NCI-H748 treated with DMSO at 0.1 percent for 48 hours (cell line): ENCODE measurements around the gene VPS16.
"Not testable (repeated sequence)": the region's sequence is repeated elsewhere in the genome, so short reads cannot be mapped to it uniquely, and the experiment has no call there.

Experiments
- DNase-seq: peaks from one replicate; lab custom pipeline; 2025; lab: John Stamatoyannopoulos, UW

The VPS16 gene

GRCh38 chr20:2871661-2872458 lies 31.3 kb downstream of the VPS16 start:
- no peak for DNase-seq

GRCh38 chr20:2872459-2873009 lies 32.0 kb downstream of the VPS16 start:
- peak; percentile 71 for DNase-seq

- DNase-seq: peak; percentile 96
Measured at GRCh38 chr20:2873010-2873746, 32.6 kb downstream of the VPS16 start, which contains the start of gene PTPRA. TSS of gene PTPRA (plus strand) at chr20:2873481. CDS start at chr20:2964278, 90,797 bp downstream.

DNA sequence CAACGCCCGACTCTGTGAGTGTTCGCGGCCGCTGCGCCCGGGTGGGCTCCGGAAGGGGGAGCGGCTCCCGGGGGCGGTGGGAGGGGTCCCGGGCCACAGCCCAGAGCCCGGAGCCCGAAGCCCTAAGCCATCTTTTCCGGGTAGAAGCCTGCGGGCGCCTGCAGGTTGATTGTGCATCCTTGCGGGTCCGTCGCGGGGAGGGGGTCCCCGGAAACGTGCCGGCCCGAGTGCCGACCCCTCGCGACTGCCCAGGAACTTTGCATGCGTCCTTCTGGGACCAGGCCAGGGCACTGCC lies 33.1 kb downstream of the VPS16 start:
- DNase-seq: no peak

DNA sequence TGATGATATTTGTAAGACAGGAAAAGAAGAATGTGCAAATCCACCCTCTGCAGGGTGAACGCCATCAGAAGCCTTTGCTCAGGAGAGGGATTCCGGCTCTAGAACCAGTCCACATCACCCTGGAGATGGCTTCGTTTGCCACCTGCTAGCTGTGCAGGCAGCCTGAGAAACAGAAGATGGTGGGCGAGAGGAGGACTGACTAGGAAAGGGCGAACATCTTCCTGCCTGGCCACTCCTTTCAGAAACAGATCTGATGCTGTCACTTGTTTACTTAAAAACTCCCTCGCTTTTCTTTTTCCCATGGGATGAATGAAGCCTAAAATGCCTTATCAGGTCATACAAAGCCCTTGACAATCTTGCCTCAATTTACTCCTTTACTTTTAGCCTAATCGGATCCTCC lies 33.9 kb downstream of the VPS16 start:
- DNase-seq: peak; percentile 16

DNA sequence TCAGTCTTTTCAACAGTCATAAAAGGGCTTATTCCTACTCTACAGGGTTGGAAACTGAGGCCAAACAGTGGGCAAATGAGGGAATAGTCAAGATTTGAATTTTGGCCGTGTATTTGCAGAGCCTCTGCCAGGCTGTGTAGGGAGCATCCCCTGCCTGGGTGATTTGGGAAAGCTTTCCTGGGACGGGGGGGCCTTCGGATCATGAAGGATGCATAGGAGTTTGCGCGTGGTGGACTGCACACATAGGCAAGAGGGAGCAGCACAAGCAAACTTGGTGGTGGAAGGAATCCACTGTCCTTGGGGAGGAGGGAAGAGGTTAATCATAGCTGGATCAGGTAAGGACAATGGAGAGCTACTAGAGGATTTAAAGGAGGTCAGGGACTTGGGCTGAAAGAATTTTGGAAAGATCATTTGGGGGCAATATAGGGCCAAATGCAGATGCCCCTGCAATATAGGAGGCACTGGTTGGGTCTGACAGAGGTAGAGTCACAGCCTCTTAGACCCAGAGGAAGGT lies 35.2 kb downstream of the VPS16 start:
- no peak for DNase-seq

DNA sequence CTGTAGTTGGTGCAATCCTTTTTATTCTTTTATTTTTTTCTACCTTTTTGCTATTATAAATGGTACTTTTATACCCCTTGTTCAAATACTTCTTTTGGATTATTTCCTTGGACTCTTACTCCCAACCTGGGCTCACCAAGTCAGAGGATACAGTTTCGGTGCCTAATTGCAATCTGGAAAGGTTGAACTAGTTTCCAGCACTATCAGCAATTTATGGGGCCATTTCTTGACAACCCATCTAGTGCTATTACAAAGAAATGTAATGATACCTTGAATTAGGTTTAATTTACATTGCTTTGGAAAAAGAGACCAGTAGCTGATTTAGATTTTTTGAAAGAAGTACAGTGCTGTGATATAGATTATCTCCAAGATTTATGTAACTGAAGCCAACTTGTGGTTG lies 38.0 kb downstream of the VPS16 start:
- no peak for DNase-seq

DNA sequence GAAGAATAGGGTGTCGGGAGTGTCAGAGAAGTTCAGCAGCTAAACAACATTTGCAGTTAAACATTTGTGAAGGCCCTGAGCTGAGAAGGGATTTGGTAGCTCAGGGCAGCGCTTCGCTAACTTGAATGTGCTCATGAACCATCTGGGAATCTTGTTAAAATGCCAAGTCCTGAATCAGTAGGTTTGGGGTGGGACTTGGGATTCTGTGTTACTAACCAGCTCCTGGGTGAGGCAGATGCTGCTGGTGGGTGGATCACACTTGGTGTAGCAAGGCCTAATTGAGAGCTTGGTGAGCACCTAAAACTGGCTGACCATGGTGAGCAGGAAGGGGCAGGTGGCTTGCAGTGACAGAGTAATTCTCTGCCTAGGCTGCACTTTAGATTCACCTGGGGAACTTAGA lies 38.6 kb downstream of the VPS16 start:
- no peak for DNase-seq

DNA sequence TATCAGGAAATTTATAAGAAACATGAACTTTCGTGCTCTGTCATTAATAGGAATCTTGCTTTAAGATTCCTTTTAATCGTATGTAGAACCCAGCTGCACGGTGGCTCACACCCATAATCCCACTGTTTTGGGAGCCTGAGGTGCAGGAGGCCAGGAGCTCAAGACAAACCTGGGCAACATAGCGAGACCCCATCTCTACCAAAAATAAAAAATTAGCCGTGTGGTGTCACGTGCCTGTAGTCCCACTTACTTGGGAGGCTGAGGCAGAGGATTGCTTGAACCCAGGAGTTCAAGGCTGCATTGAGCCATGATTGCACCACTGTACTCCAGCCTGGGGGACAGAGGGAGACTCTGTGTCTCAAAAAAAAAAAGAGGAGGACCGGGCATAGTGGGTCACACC lies 40.1 kb downstream of the VPS16 start:
- DNase-seq: no peak

DNA sequence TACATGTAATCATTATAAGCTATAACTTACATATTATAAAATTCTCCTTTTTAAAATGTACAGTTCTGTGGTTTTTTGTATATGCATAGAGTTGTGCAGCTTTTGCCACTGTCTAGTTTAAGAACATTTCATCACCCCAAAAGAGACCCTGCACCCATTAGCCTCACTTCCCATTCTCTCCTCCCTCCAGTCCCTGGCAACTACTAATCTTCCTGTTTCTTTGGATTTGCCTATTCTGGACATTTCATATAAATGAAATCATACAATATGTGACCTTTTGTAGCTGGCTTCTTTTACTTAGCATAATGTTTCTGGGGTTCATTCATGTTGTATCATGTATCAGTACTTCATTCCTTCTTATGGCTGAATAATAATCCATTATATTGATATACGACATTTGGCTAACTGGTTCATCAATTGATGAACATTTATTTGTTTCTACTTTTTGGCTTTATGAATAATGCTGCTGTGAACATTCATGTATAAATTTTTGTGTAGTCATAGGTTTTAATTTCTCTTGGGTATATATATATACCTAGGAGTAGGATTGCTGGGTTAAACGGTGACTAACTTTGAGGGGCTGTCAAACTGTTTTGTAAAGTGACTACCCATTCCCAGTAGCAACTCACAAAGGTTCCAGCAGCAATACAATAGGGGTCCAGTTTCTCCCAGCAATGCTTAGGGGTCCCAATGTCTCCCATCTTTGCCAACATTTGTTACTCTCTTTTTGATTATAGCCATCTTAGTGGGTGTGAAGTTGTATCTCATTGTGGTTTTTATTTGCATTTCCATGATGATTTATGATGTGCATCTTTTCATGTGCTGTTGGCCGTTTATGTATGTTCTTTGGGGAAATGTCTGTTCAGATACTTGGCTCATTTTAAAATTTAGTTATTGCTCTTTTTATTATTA lies 43.4 kb downstream of the VPS16 start:
- no peak for DNase-seq

DNA sequence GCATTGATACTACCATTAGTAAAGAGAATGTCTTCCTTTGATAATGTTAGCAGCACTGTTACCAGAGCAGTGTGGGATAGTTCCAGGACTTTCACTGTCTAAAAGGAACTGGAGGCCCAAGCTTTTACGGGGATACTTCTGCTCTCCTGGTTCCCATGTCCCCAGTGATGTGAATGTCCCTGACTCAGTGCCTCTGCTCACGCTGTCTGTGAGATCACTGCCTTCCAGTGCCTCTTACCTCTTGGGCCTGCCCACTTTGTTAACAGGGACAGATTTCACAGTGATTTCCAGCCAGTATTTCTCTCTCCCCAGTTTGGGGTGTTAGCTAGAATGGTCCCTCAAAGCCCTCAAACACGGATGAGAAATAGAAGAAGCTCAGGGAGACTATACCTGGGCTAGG lies 47.2 kb downstream of the VPS16 start:
- DNase-seq: no peak

- no peak for DNase-seq
Measured at GRCh38 chr20:2888224-2888955, 47.8 kb downstream of the VPS16 start.

GRCh38 chr20:2889209-2889608 lies 48.7 kb downstream of the VPS16 start:
- no peak for DNase-seq

- DNase-seq: no peak
Measured at GRCh38 chr20:2889797-2890196, 49.3 kb downstream of the VPS16 start.

GRCh38 chr20:2890742-2891141 lies 50.2 kb downstream of the VPS16 start:
- no peak for DNase-seq

DNA sequence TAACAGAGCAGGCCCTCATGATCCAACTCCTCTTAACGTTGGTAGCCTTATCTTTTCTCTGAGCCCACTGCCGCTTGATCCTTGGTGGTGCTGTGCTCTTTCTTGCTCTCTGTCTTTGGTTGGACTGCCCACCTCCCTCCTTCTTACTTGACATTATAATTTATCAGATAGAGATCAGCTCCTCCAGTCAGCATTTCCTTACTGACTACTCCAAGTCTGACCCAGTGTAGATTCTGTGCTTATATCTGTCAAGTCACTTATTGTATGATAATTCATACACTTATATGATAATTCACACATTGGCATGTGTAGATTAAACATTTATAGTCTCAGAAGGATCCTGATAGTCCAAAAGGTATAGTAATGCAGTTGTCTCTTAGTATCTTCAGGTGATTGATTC lies 50.8 kb downstream of the VPS16 start:
- DNase-seq: no peak

GRCh38 chr20:2892376-2892775 lies 51.8 kb downstream of the VPS16 start:
- DNase-seq: no peak

- no peak for DNase-seq
Measured at GRCh38 chr20:2894221-2894620, 53.7 kb downstream of the VPS16 start.

DNA sequence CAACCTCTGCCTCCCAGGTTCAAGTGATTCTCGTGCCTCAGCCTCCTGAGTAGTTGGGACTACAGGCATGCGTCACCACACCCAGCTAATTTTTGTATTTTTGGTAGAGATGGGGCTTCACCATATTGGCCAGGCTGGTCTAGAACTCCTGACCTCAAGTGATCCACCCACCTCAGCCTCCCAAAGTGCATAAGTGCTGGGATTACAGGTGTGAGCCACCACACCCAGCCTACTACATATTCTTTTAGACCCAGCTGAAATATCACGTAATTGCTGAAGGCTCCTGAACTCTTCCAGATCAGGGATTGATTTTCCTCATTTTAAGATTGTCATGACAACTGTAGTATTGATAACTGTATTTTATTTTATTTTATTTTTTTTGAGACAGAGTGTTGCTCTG lies 54.6 kb downstream of the VPS16 start:
- DNase-seq: not testable (repeated sequence)

DNA sequence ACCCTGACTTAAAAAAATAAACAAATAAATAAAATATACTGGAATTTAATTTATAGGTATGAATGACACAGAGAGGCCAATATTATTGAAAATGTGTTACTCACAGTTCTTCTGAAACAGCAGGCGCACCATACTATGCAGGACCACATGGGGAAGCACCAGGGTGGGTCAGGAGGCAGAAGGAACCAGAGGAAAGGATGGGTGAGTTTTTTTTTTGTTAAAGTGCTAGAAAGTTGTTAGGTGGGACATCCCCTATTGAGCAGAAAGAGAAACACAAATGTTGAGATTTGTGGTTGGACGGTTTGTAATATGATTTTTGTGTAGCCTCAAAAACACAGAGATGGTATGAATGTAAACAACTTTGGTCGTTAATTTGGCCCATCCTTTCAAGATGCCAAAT lies 58.7 kb downstream of the VPS16 start:
- no peak for DNase-seq

DNA sequence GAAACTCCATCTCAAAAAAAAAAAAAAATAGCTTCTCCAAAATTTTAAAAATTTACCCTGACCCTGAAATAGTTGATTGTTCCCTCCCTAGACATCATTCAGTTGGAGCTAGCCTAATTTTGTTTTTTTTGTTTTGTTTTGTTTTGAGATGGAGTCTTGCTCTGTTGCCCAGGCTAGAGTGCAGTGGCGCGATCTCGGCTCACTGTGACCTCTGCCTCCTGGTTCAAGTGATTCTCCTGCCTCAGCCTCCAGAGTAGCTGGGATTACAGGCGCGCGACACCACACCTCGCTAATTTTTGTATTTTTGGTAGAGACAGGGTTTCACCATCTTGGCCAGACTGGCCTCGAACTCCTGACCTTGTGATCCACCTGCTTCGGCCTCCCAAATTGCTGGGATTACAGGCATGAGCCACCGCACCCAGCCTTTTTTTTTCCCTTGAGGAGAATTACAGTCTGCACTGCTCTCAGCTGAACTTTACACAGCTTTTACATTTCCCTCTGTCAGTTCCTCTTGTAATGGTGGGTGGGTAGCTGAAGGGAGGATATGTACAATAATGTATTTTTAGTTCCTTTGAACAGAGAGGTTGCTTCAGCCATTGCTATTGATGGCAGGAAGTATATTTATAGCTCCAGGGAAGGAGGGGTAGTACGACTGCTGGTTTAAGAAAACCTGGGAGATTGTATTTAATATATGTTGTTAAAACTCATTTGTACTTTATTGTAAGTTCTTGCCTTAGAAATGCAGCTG lies 60.5 kb downstream of the VPS16 start:
- no peak for DNase-seq
